ENCODE data around the gene EMCN.

GRCh38 chr4:100361336-100361735 lies 156.5 kb downstream of the EMCN start:
- TF ChIP-seq CTCF (conservative IDR thresholded peaks at IDR 0.05; ENCODE audit: low read length) (no peak), EZH2phosphoT487 (IDR thresholded peaks at IDR 0.05; ENCODE audit: borderline replicate concordance) (no peak)

Data from Loucy (cell line).